ENCODE measurements around the gene SELENON. TPM values are rescaled to one million over a fixed set of nuclear protein-coding genes. Genes with fewer than 3 reads are reported as not detected.

SELENON gene
- total and polyA plus RNA-seq, 10 of the 15 experiments (the other 5 are each of a cell fraction or from before 2014, with no cell fraction given) = 0.07 to 5.1 (median 0.80) TPM

- no peak for TF ChIP-seq ETV6 (conservative IDR thresholded peaks at IDR 0.05 in 1 of 2, IDR thresholded peaks at IDR 0.05 in 1 of 2; ENCODE audit: borderline replicate concordance in 1 of 2, low read depth in 1 of 2)
- TF ChIP-seq SPI1 (IDR thresholded peaks at IDR 0.05; ENCODE audit: borderline replicate concordance, insufficient read depth, low read depth, low read length) = peak; percentile 12; the same call in 1 of the 2 replicates
- TF ChIP-seq MXI1 (IDR thresholded peaks at IDR 0.05; ENCODE audit: low read depth, low read length) = 0 out of 2 replicates have a peak, but pooled peaks have one; percentile 19
- TF ChIP-seq RELB (IDR thresholded peaks at IDR 0.05; ENCODE audit: low read depth) = peak; percentile 57; the same call in 1 of the 2 replicates
- no peak for TF ChIP-seq KDM1A (IDR thresholded peaks at IDR 0.05; ENCODE audit: borderline replicate concordance)
- 0 out of 2 replicates have a peak, but pooled peaks have one; percentile 29 for TF ChIP-seq TCF3 (IDR thresholded peaks at IDR 0.05; ENCODE audit: borderline replicate concordance, insufficient read depth, low read depth, low read length)
- peak; percentile 28; the same call in 1 of the 2 replicates for TF ChIP-seq ZBTB11 (CRISPR knock-in tag; IDR thresholded peaks at IDR 0.05)
- no peak for TF ChIP-seq CHD4 (IDR thresholded peaks at IDR 0.05)
- peak; percentile 55; the same call in 1 of the 2 replicates for TF ChIP-seq IRF5 (IDR thresholded peaks at IDR 0.05; ENCODE audit: borderline replicate concordance)
- peak; percentile 93 for TF ChIP-seq NR2C1 (IDR thresholded peaks at IDR 0.05)
- no peak for TF ChIP-seq MTA3 (IDR thresholded peaks at IDR 0.05; ENCODE audit: borderline replicate concordance, low read length)
- no peak for TF ChIP-seq YY1 (IDR thresholded peaks at IDR 0.05; ENCODE audit: low read depth, low read length)
- TF ChIP-seq BRCA1 (IDR thresholded peaks at IDR 0.05; ENCODE audit: low read depth, low read length) = peak; percentile 77
- TF ChIP-seq ZSCAN29 (IDR thresholded peaks at IDR 0.05) = no peak
These were observed 19.7 kb downstream of the SELENON start, which contains the start of gene MTFR1L (continued) for GRCh38 chr1:25819491-25820246.

Measured in GM12878 (cell line).